NCI-H146 treated with DMSO at 0.1 percent for 48 hours (cell line): ENCODE measurements around the gene XPO1.

Experiments used
- DNase-seq: peaks from one replicate; lab custom pipeline; 2025; ENCODE audit not compliant: unreplicated experiment; lab: John Stamatoyannopoulos, UW

Gene XPO1

GRCh38 chr2:61434314-61434713 lies 103.8 kb downstream of the XPO1 start:
- DNase-seq: no peak

GRCh38 chr2:61433606-61434005 lies 104.5 kb downstream of the XPO1 start:
- no peak for DNase-seq

GRCh38 chr2:61432990-61433389 lies 105.2 kb downstream of the XPO1 start:
- no peak for DNase-seq

- no peak for DNase-seq
Observed at GRCh38 chr2:61431345-61431744, 106.8 kb downstream of the XPO1 start.
